SK-N-SH (cell line): Measurements from ENCODE around the gene FNDC4. TPM values are rescaled to one million over a fixed set of nuclear protein-coding genes. Genes with fewer than 3 reads are reported as not detected.

Experiments
- CTCF ChIA-PET: fragments of 300-600, 350-600 bp; formaldehyde crosslinking; extraction: SDS; loops from one replicate; lab custom pipeline; 2021; lab: Yijun Ruan, JAX
- POLR2A ChIA-PET: fragments of 350-600 bp; sonication (Branson Sonifier 250); formaldehyde crosslinking; extraction: SDS; loops from one replicate; lab custom pipeline; 2020; ENCODE audit warnings: antibody characterized with exemption, inconsistent platforms; lab: Yijun Ruan, JAX
- DNase-seq: peaks from one replicate; pipeline ENCODE4 v3.0.0; 2012
- H2AFZ ChIP-seq: fragments of 200-600 bp; sonication (generic); 2 replicates; pipeline ENCODE4 v1.8.1; 2016; ENCODE audit warnings: antibody characterized with exemption, mild to moderate bottlenecking, low read depth
- H3F3A ChIP-seq: fragments of 200-600 bp; sonication (generic); replicated peaks from 2 replicates; pipeline ENCODE3; 2016; ENCODE audit warnings: antibody characterized with exemption, mild to moderate bottlenecking; ENCODE audit not compliant: insufficient read depth
- H3K27ac ChIP-seq, 2 experiments: fragments of 200-500 bp in 1 of 2; fragments of 200-600 bp in 1 of 2; sonication (Bioruptor generic) in 1 of 2; sonication (generic), shearing (Covaris generic) in 1 of 2; 2 replicates each; pipeline versions ENCODE4 v1.5.1 to v1.6.1; 2014 to 2016; ENCODE audit warnings: low read depth in 2 of 2, inconsistent platforms in 1 of 2, low read length in 1 of 2, mild to moderate bottlenecking in 1 of 2, mixed read lengths in 1 of 2
- H3K27me3 ChIP-seq: fragments of 200-600 bp; sonication (generic), shearing (Covaris generic); 2 replicates; pipeline ENCODE4 v1.6.1; 2016; ENCODE audit warnings: mixed run types; ENCODE audit not compliant: insufficient read depth
- H3K36me3 ChIP-seq, 2 experiments: fragments of 200-500 bp in 1 of 2; fragments of 200-600 bp in 1 of 2; sonication (Bioruptor generic) in 1 of 2; sonication (generic) in 1 of 2; replicated peaks in 1 of 2; 2 replicates each; pipeline versions ENCODE3 to v1.5.1; 2014 to 2016; ENCODE audit warnings: low read length in 1 of 2, mild to moderate bottlenecking in 1 of 2; ENCODE audit not compliant: insufficient read depth in 2 of 2, control insufficient read depth in 1 of 2
- H3K4me1 ChIP-seq, 2 experiments: fragments of 200-500 bp in 1 of 2; fragments of 200-600 bp in 1 of 2; sonication (Bioruptor generic) in 1 of 2; sonication (generic), shearing (Covaris generic) in 1 of 2; 2 replicates each; pipeline versions ENCODE4 v1.5.1 to v1.6.1; 2014 to 2016; ENCODE audit warnings: low read depth in 1 of 2, low read length in 1 of 2, mixed run types in 1 of 2; ENCODE audit not compliant: insufficient read depth in 2 of 2, control insufficient read depth in 1 of 2
- H3K4me2 ChIP-seq: fragments of 200-600 bp; sonication (generic), shearing (Covaris generic); 2 replicates; pipeline ENCODE4 v1.6.1; 2017; ENCODE audit warnings: mixed run types
- H3K4me3 ChIP-seq, 2 experiments: fragments of 200-500 bp in 1 of 2; fragments of 200-600 bp in 1 of 2; sonication (Bioruptor generic) in 1 of 2; sonication (generic), shearing (Covaris generic) in 1 of 2; 2 replicates each; pipeline versions ENCODE4 v1.5.1 to v1.8.1; 2014 to 2016; ENCODE audit warnings: low read depth in 2 of 2, inconsistent platforms in 1 of 2, low read length in 1 of 2, mild to moderate bottlenecking in 1 of 2, mixed read lengths in 1 of 2, moderate library complexity in 1 of 2
- H3K79me2 ChIP-seq: fragments of 200-600 bp; sonication (generic); 2 replicates; pipeline ENCODE4 v1.8.1; 2017; ENCODE audit warnings: mild to moderate bottlenecking; ENCODE audit not compliant: insufficient read depth
- H3K9ac ChIP-seq: fragments of 200-600 bp; sonication (generic); 2 replicates; pipeline ENCODE4 v1.6.1; 2017; ENCODE audit warnings: mixed run types
- H3K9me2 ChIP-seq: fragments of 200-600 bp; sonication (generic); 2 replicates; pipeline ENCODE4 v1.6.1; 2017; ENCODE audit warnings: mixed run types
- H3K9me3 ChIP-seq: fragments of 200-600 bp; sonication (generic); 2 replicates; pipeline ENCODE4 v1.6.1; 2017; ENCODE audit warnings: mixed run types, mild to moderate bottlenecking, moderate library complexity
- H4K20me1 ChIP-seq: fragments of 200-600 bp; sonication (generic); 2 replicates; pipeline ENCODE4 v1.6.1; 2017; ENCODE audit warnings: mild to moderate bottlenecking, mixed run types; ENCODE audit not compliant: insufficient read depth
- ELF1 ChIP-seq: IDR thresholded peaks from 2 replicates; pipeline ENCODE4 v1.4.0; 2012
- EZH2phosphoT487 ChIP-seq: fragments of 200-600 bp; sonication (generic); IDR thresholded peaks from 2 replicates; pipeline ENCODE4 v1.6.1; 2017; ENCODE audit warnings: low read depth, mixed run types, mild to moderate bottlenecking, antibody characterized with exemption, moderate library complexity, borderline replicate concordance
- FOSL2 ChIP-seq: IDR thresholded peaks from 2 replicates; pipeline ENCODE4 v1.4.0; 2012; ENCODE audit warnings: low read depth, mild to moderate bottlenecking, moderate library complexity, borderline replicate concordance
- FOXJ3 ChIP-seq: sonication (generic); formaldehyde crosslinking; IDR thresholded peaks from 2 replicates; pipeline ENCODE4 v1.5.1; 2020; ENCODE audit warnings: mild to moderate bottlenecking, missing genetic modification reagents
- FOXM1 ChIP-seq: IDR thresholded peaks from 2 replicates; pipeline ENCODE4 v1.4.0; 2012; ENCODE audit warnings: low read depth, mild to moderate bottlenecking
- GATA2 ChIP-seq: sonication (generic); formaldehyde crosslinking; IDR thresholded peaks from 2 replicates; pipeline ENCODE4 v1.5.0; 2020; ENCODE audit warnings: mild to moderate bottlenecking, missing genetic modification reagents
- NFIC ChIP-seq: IDR thresholded peaks from 2 replicates; pipeline ENCODE4 v1.4.0; 2012; ENCODE audit warnings: borderline replicate concordance
- NRF1 ChIP-seq: IDR thresholded peaks from 2 replicates; pipeline ENCODE4 v1.6.1; 2012; ENCODE audit warnings: low read depth, mild to moderate bottlenecking, low read length
- RFX5 ChIP-seq: IDR thresholded peaks from 2 replicates; pipeline ENCODE4 v1.6.1; 2012; ENCODE audit warnings: mild to moderate bottlenecking, improper control_type of control experiment, low read length
- SMC3 ChIP-seq: IDR thresholded peaks from 2 replicates; pipeline ENCODE4 v1.6.1; 2012; ENCODE audit warnings: low read depth, low read length, improper control_type of control experiment
- TAF1 ChIP-seq: IDR thresholded peaks from 2 replicates; pipeline ENCODE4 v1.6.1; 2012; ENCODE audit warnings: low read depth, mild to moderate bottlenecking, low read length, moderate library complexity, borderline replicate concordance
- TEAD4 ChIP-seq: IDR thresholded peaks from 2 replicates; pipeline ENCODE4 v1.4.0; 2012; ENCODE audit warnings: mild to moderate bottlenecking, borderline replicate concordance; ENCODE audit not compliant: insufficient read depth
- YY1 ChIP-seq: IDR thresholded peaks from 2 replicates; pipeline ENCODE4 v1.4.0; 2012; ENCODE audit warnings: low read depth, mild to moderate bottlenecking
- WGBS: methylation state at CpG from one replicate; pipeline ENCODE4 v1.1.6; 2017; ENCODE audit warnings: low lambda C conversion rate; 5-methylcytosine and 5-hydroxymethylcytosine counted together
- polyA plus RNA-seq, 3 experiments: library from polyadenylated mRNA; depleted of rRNA; stranded (reverse); fragments of >200 nt; gene quantifications; 2 replicates each; pipeline ENCODE4 v1.2.3, GENCODE V29; 2012
- TF ChIP-seq, protein P1 (sequence below): fragments of 200-600 bp; sonication (generic); IDR thresholded peaks from 2 replicates; pipeline ENCODE4 v1.6.1; 2017; ENCODE audit warnings: antibody characterized with exemption, mild to moderate bottlenecking, moderate library complexity
- TF ChIP-seq, protein P2 (sequence below): fragments of 150-350 bp; IDR thresholded peaks from 2 replicates; pipeline ENCODE4 v1.6.1; 2016; ENCODE audit warnings: mild to moderate bottlenecking, low read depth, low read length
- TF ChIP-seq, protein P3 (sequence below): IDR thresholded peaks from 2 replicates; pipeline ENCODE4 v1.4.0; 2012; ENCODE audit warnings: low read depth
- TF ChIP-seq, protein P4 (sequence below): fragments of 150-350 bp; IDR thresholded peaks from 2 replicates; pipeline ENCODE4 v1.6.1; 2017; ENCODE audit warnings: antibody characterized with exemption, low read length, low read depth, borderline replicate concordance
- TF ChIP-seq, protein P5 (sequence below): IDR thresholded peaks from 2 replicates; pipeline ENCODE4 v1.4.0; 2012; ENCODE audit warnings: low read depth, borderline replicate concordance
- TF ChIP-seq, protein P6 (sequence below): IDR thresholded peaks from 2 replicates; pipeline ENCODE4; 2012

Gene FNDC4
- polyA plus RNA-seq, 1 of the 3 experiments (the other 2 are of a cell fraction): 27.0 TPM

DNA sequence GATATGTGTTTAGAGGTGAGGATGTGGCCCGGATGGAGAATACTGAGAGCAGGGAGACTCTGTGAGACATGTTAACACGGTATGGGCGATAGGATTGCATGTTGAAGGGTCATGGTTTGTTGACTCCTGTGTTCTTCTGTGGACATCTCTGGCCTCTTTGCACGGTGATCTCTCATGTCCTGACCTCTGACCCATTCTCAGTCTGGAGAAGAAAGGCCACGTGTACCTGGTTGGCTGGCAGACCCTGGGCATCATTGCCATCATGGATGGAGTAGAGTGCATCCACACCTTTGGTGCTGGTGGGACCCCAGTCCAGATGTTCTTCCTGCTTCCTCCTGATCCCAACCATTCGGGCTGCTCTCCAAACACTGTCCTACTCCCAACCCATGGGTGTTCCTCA, 11.6 kb upstream of the FNDC4 start:
- H3K27me3 ChIP-seq: no peaks in the 10 kb centered on the region
- 52% methylated on average over 6 of the region's 6 CpGs for WGBS
- no peak for TF ChIP-seq NRF1
- no peak for TF ChIP-seq FOSL2
- no peak for TF ChIP-seq TEAD4
- no peak for TF ChIP-seq FOXM1
- H3F3A ChIP-seq: peaks cover 5% of the 10 kb centered on the region
- ChIA-PET CTCF (interaction anchor here (0.6 to 2.2 kb wide), 3 partner anchors 11 to 231 kb away, joined by 4 to 9 read pairs (median 5); partner anchors contain the start of gene FNDC4), POLR2A (no interaction called here)
- H3K4me2 ChIP-seq: no peak overlapping the region
- peaks cover 0 to 4% of the 10 kb centered on the region in 2 experiments; a peak in 1 of 4 replicates for H3K4me1 ChIP-seq
- H3K36me3 ChIP-seq: no peaks in the 10 kb centered on the region
- H3K9me3 ChIP-seq: no peaks in the 10 kb centered on the region
- H3K9ac ChIP-seq: no peak overlapping the region
- H4K20me1 ChIP-seq: no peaks in the 10 kb centered on the region
- no peak overlapping the region for H2AFZ ChIP-seq
- H3K4me3 ChIP-seq: no peak overlapping the region
- no peak overlapping the region for H3K27ac ChIP-seq
- DNase-seq: no peak
- H3K79me2 ChIP-seq: no peaks in the 10 kb centered on the region
- no peaks in the 10 kb centered on the region for H3K9me2 ChIP-seq

DNA sequence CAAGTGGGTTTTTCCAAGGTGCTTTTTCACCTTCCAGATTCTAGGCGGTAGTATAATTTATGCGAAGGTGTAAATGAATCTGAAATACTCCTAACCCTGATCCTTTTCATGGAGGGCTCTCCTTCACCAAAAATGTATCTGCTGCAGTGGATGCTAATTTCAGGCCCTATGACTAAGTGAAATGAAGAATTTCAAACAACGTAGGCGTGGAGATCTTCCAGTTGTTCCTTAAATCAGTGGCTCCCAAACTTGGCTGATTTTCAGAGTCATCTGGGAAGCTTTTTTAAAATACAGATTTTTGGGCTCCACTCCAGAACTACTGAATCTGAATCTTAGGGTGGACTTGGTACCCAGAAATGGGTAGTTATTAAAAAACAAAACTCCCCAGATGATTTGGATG, 7.1 kb upstream of the FNDC4 start:
- Histone ChIP-seq H2AFZ (no peak overlapping the region), H3K27ac (no peak overlapping the region), H3K27me3 (no peaks in the 10 kb centered on the region), H3K9me2 (no peaks in the 10 kb centered on the region), H3K4me1 (peaks cover 0 to 2% of the 10 kb centered on the region in 2 experiments; a peak in 1 of 4 replicates), H3K4me2 (no peak overlapping the region), H3K9ac (no peak overlapping the region), H3F3A (no peaks in the 10 kb centered on the region), H3K4me3 (no peak overlapping the region), H3K9me3 (no peaks in the 10 kb centered on the region), H3K36me3 (no peaks in the 10 kb centered on the region), H4K20me1 (no peaks in the 10 kb centered on the region), H3K79me2 (no peaks in the 10 kb centered on the region)
- TF ChIP-seq FOSL2: no peak
- TF ChIP-seq YY1: no peak
- TF ChIP-seq, protein P1, sequence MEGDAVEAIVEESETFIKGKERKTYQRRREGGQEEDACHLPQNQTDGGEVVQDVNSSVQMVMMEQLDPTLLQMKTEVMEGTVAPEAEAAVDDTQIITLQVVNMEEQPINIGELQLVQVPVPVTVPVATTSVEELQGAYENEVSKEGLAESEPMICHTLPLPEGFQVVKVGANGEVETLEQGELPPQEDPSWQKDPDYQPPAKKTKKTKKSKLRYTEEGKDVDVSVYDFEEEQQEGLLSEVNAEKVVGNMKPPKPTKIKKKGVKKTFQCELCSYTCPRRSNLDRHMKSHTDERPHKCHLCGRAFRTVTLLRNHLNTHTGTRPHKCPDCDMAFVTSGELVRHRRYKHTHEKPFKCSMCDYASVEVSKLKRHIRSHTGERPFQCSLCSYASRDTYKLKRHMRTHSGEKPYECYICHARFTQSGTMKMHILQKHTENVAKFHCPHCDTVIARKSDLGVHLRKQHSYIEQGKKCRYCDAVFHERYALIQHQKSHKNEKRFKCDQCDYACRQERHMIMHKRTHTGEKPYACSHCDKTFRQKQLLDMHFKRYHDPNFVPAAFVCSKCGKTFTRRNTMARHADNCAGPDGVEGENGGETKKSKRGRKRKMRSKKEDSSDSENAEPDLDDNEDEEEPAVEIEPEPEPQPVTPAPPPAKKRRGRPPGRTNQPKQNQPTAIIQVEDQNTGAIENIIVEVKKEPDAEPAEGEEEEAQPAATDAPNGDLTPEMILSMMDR: no peak
- TF ChIP-seq NFIC: no peak
- no peak for TF ChIP-seq FOXJ3 (CRISPR knock-in tag)
- TF ChIP-seq, protein P2, sequence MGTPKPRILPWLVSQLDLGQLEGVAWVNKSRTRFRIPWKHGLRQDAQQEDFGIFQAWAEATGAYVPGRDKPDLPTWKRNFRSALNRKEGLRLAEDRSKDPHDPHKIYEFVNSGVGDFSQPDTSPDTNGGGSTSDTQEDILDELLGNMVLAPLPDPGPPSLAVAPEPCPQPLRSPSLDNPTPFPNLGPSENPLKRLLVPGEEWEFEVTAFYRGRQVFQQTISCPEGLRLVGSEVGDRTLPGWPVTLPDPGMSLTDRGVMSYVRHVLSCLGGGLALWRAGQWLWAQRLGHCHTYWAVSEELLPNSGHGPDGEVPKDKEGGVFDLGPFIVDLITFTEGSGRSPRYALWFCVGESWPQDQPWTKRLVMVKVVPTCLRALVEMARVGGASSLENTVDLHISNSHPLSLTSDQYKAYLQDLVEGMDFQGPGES: no peak
- TF ChIP-seq, protein P3, sequence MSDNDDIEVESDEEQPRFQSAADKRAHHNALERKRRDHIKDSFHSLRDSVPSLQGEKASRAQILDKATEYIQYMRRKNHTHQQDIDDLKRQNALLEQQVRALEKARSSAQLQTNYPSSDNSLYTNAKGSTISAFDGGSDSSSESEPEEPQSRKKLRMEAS: no peak
- TF ChIP-seq SMC3: no peak
- no peak for TF ChIP-seq GATA2 (CRISPR knock-in tag)
- no peak for TF ChIP-seq ELF1
- TF ChIP-seq RFX5: no peak
- TF ChIP-seq, protein P4, sequence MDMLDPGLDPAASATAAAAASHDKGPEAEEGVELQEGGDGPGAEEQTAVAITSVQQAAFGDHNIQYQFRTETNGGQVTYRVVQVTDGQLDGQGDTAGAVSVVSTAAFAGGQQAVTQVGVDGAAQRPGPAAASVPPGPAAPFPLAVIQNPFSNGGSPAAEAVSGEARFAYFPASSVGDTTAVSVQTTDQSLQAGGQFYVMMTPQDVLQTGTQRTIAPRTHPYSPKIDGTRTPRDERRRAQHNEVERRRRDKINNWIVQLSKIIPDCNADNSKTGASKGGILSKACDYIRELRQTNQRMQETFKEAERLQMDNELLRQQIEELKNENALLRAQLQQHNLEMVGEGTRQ: no peak
- no peak for TF ChIP-seq FOXM1
- TF ChIP-seq TAF1: no peak
- TF ChIP-seq EZH2phosphoT487: no peak
- TF ChIP-seq, protein P5, sequence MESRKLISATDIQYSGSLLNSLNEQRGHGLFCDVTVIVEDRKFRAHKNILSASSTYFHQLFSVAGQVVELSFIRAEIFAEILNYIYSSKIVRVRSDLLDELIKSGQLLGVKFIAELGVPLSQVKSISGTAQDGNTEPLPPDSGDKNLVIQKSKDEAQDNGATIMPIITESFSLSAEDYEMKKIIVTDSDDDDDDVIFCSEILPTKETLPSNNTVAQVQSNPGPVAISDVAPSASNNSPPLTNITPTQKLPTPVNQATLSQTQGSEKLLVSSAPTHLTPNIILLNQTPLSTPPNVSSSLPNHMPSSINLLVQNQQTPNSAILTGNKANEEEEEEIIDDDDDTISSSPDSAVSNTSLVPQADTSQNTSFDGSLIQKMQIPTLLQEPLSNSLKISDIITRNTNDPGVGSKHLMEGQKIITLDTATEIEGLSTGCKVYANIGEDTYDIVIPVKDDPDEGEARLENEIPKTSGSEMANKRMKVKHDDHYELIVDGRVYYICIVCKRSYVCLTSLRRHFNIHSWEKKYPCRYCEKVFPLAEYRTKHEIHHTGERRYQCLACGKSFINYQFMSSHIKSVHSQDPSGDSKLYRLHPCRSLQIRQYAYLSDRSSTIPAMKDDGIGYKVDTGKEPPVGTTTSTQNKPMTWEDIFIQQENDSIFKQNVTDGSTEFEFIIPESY: no peak
- TF ChIP-seq, protein P6, sequence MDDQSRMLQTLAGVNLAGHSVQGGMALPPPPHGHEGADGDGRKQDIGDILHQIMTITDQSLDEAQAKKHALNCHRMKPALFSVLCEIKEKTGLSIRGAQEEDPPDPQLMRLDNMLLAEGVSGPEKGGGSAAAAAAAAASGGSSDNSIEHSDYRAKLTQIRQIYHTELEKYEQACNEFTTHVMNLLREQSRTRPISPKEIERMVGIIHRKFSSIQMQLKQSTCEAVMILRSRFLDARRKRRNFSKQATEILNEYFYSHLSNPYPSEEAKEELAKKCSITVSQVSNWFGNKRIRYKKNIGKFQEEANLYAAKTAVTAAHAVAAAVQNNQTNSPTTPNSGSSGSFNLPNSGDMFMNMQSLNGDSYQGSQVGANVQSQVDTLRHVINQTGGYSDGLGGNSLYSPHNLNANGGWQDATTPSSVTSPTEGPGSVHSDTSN: no peak
- ChIA-PET POLR2A (no interaction called here), CTCF (no interaction called here)
- DNase-seq: no peak
- WGBS: 89% methylated on average over 4 of the region's 4 CpGs
